HUES48 (cell line): Measurements from ENCODE around the gene VASH2.

ENCODE experiments used
- H3K27ac ChIP-seq: one replicate; pipeline ENCODE4 v1.7.0; 2013; ENCODE audit warnings: low read depth, low read length, inconsistent platforms
- H3K27me3 ChIP-seq: 2 replicates; pipeline ENCODE4 v1.6.1; 2013; ENCODE audit warnings: mild to moderate bottlenecking, low read length; ENCODE audit not compliant: control insufficient read depth, insufficient read depth
- H3K36me3 ChIP-seq: 2 replicates; pipeline ENCODE4 v1.6.1; 2013; ENCODE audit warnings: low read length; ENCODE audit not compliant: control insufficient read depth, insufficient read depth
- H3K4me1 ChIP-seq: 2 replicates; pipeline ENCODE4 v1.6.1; 2013; ENCODE audit warnings: mild to moderate bottlenecking, low read length; ENCODE audit not compliant: control insufficient read depth, insufficient read depth
- H3K4me3 ChIP-seq: 2 replicates; pipeline ENCODE4 v1.5.1; 2013; ENCODE audit warnings: mild to moderate bottlenecking, low read depth, low read length
- H3K9ac ChIP-seq: 2 replicates; pipeline ENCODE4 v1.6.1; 2013; ENCODE audit warnings: mild to moderate bottlenecking, low read depth, low read length, moderate library complexity
- H3K9me3 ChIP-seq: 2 replicates; pipeline ENCODE4 v1.6.1; 2013; ENCODE audit warnings: low read length; ENCODE audit not compliant: control insufficient read depth, insufficient read depth

VASH2 gene

GRCh38 chr1:212915245-212916091 lies 34.9 kb upstream of the VASH2 start:
- Histone ChIP-seq H3K4me3 (peak overlapping the region; percentile 50), H3K4me1 (peaks cover 28% of the 10 kb centered on the region), H3K36me3 (no peaks in the 10 kb centered on the region), H3K9me3 (no peaks in the 10 kb centered on the region), H3K27ac (peak overlapping the region; percentile 94), H3K9ac (peak overlapping the region; percentile 70), H3K27me3 (no peaks in the 10 kb centered on the region)

- H3K4me3 ChIP-seq: no peak overlapping the region
Observed at GRCh38 chr1:212916481-212917133, 33.7 kb upstream of the VASH2 start.

GRCh38 chr1:212917134-212917485 lies 33.2 kb upstream of the VASH2 start:
- peaks cover 28% of the 10 kb centered on the region for H3K4me1 ChIP-seq
- no peak overlapping the region for H3K9ac ChIP-seq
- no peaks in the 10 kb centered on the region for H3K27me3 ChIP-seq
- H3K9me3 ChIP-seq: no peaks in the 10 kb centered on the region
- H3K36me3 ChIP-seq: no peaks in the 10 kb centered on the region
- H3K4me3 ChIP-seq: no peak overlapping the region
- peak overlapping the region; percentile 72 for H3K27ac ChIP-seq

More at GRCh38 chr1:212916481-212917133, 33.7 kb upstream of the VASH2 start:
- Histone ChIP-seq H3K36me3 (no peaks in the 10 kb centered on the region), H3K27ac (peak overlapping the region; percentile 72), H3K9ac (no peak overlapping the region), H3K4me1 (peaks cover 28% of the 10 kb centered on the region), H3K27me3 (no peaks in the 10 kb centered on the region), H3K9me3 (no peaks in the 10 kb centered on the region)

- H3K27me3 ChIP-seq: no peaks in the 10 kb centered on the region
- no peak overlapping the region for H3K4me3 ChIP-seq
- H3K4me1 ChIP-seq: peaks cover 28% of the 10 kb centered on the region
- no peak overlapping the region for H3K27ac ChIP-seq
- H3K9ac ChIP-seq: no peak overlapping the region
- no peaks in the 10 kb centered on the region for H3K36me3 ChIP-seq
- H3K9me3 ChIP-seq: no peaks in the 10 kb centered on the region
Observed at GRCh38 chr1:212917858-212918257, 32.5 kb upstream of the VASH2 start.

- no peaks in the 10 kb centered on the region for H3K36me3 ChIP-seq
- no peaks in the 10 kb centered on the region for H3K27me3 ChIP-seq
- H3K9ac ChIP-seq: no peak overlapping the region
- H3K9me3 ChIP-seq: no peaks in the 10 kb centered on the region
- no peak overlapping the region for H3K27ac ChIP-seq
- no peak overlapping the region for H3K4me3 ChIP-seq
- peaks cover 28% of the 10 kb centered on the region for H3K4me1 ChIP-seq
Observed at GRCh38 chr1:212918824-212919223, 31.5 kb upstream of the VASH2 start.

- H3K4me1 ChIP-seq: peaks cover 23% of the 10 kb centered on the region
- no peak overlapping the region for H3K9ac ChIP-seq
- no peaks in the 10 kb centered on the region for H3K9me3 ChIP-seq
- H3K4me3 ChIP-seq: no peak overlapping the region
- no peaks in the 10 kb centered on the region for H3K36me3 ChIP-seq
- no peak overlapping the region for H3K27ac ChIP-seq
- no peaks in the 10 kb centered on the region for H3K27me3 ChIP-seq
Observed at GRCh38 chr1:212920246-212920645, 30.1 kb upstream of the VASH2 start.

GRCh38 chr1:212920896-212921295 lies 29.4 kb upstream of the VASH2 start:
- Histone ChIP-seq H3K27me3 (no peaks in the 10 kb centered on the region), H3K36me3 (no peaks in the 10 kb centered on the region), H3K27ac (no peak overlapping the region), H3K9me3 (no peaks in the 10 kb centered on the region), H3K9ac (no peak overlapping the region), H3K4me1 (peaks cover 18% of the 10 kb centered on the region), H3K4me3 (no peak overlapping the region)

- H3K27ac ChIP-seq: no peak overlapping the region
Observed at GRCh38 chr1:212922016-212922415, 28.3 kb upstream of the VASH2 start.

GRCh38 chr1:212926372-212926771 lies 24.0 kb upstream of the VASH2 start:
- no peaks in the 10 kb centered on the region for H3K27me3 ChIP-seq
- no peaks in the 10 kb centered on the region for H3K9me3 ChIP-seq
- H3K9ac ChIP-seq: no peak overlapping the region
- no peak overlapping the region for H3K27ac ChIP-seq
- peaks cover 22% of the 10 kb centered on the region for H3K4me1 ChIP-seq
- no peaks in the 10 kb centered on the region for H3K36me3 ChIP-seq
- H3K4me3 ChIP-seq: no peak overlapping the region

More at GRCh38 chr1:212922016-212922415, 28.3 kb upstream of the VASH2 start:
- no peaks in the 10 kb centered on the region for H3K9me3 ChIP-seq
- no peak overlapping the region for H3K9ac ChIP-seq
- no peak overlapping the region for H3K4me3 ChIP-seq
- peaks cover 6% of the 10 kb centered on the region; the same call in 1 of the 2 replicates for H3K4me1 ChIP-seq
- no peaks in the 10 kb centered on the region for H3K27me3 ChIP-seq
- no peaks in the 10 kb centered on the region for H3K36me3 ChIP-seq

- Histone ChIP-seq H3K4me1 (peaks cover 29% of the 10 kb centered on the region), H3K27me3 (no peaks in the 10 kb centered on the region), H3K9ac (no peak overlapping the region), H3K4me3 (peak overlapping the region; percentile 10; the same call in 1 of the 2 replicates), H3K27ac (peak overlapping the region; percentile 86), H3K36me3 (no peaks in the 10 kb centered on the region), H3K9me3 (no peaks in the 10 kb centered on the region)
Observed at GRCh38 chr1:212928323-212929291, 21.7 kb upstream of the VASH2 start.
